ENCODE data around the gene CMIP.

DNA sequence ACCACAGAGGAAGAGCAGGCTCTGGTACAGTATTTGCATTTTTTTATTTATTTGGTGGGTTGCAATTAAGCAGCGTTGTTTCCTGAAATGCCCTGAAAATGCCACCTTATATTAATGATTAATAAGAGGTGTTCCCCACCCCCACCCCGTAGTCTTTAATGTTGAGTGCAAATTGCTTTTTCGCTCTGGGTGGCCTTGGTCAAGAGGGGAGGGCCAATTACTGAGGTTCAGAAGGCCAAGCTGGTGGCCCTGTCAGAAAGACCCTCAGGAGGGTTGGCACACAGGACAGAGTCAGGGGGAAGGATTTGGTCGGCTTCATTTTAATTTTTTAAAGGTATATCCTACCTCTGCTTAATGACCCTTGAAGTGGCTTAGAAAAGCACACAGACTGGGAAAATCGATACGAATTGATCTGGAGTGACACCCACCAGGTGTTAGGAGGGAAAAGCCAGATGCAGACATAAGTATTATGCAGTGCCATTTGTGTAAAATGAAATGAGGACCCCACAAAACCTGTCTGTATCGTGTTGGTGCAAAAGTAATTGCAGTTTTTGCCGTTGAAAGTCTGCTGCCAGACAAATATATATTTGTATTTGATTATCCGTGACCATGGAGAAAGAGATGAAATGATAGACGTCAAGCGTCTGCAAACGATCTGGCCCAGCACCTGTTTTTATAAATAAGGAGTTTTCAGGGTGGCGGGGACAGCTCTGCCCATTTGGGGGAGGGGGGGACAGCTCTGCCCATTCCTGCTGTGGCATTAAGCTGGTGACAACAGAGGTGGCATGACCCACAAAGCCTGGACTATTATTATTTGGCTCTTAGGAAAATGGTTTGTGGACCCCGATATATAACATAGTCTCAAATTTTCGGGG is 190.7 kb downstream of the CMIP start:
- TF ChIP-seq POLR2A (IDR thresholded peaks at IDR 0.05), result no peak
- TF ChIP-seq, protein P1, sequence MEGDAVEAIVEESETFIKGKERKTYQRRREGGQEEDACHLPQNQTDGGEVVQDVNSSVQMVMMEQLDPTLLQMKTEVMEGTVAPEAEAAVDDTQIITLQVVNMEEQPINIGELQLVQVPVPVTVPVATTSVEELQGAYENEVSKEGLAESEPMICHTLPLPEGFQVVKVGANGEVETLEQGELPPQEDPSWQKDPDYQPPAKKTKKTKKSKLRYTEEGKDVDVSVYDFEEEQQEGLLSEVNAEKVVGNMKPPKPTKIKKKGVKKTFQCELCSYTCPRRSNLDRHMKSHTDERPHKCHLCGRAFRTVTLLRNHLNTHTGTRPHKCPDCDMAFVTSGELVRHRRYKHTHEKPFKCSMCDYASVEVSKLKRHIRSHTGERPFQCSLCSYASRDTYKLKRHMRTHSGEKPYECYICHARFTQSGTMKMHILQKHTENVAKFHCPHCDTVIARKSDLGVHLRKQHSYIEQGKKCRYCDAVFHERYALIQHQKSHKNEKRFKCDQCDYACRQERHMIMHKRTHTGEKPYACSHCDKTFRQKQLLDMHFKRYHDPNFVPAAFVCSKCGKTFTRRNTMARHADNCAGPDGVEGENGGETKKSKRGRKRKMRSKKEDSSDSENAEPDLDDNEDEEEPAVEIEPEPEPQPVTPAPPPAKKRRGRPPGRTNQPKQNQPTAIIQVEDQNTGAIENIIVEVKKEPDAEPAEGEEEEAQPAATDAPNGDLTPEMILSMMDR (IDR thresholded peaks at IDR 0.05), result no peak
- TF ChIP-seq POLR2AphosphoS5 (IDR thresholded peaks at IDR 0.05), result no peak
